HuH-7.5 (cell line): ENCODE results near the gene ANKRD44.

ENCODE experiments used
- DNase-seq: peaks from one replicate; pipeline ENCODE4 v3.0.0; 2011; ENCODE audit warnings: low spot score

ANKRD44 gene

DNA sequence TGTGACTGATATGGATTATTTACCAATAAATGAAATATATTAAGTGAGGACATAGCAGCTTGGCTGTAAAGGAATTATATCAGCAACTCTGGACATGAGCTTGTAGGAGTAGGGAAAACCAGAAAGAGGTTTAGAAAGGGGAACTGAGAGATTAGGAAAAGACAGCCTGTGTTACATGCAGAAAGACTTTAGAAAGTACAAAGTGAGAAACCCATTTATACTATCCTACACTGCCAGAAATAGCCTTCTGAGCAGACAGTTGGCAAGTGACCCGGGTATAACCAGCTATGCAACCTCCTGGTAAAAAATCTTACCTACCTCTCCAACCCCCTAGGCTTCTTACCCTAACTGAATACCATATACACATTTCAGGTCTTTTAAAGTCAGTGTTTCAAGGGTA, 134.1 kb downstream of the ANKRD44 start:
- DNase-seq: no peak

DNA sequence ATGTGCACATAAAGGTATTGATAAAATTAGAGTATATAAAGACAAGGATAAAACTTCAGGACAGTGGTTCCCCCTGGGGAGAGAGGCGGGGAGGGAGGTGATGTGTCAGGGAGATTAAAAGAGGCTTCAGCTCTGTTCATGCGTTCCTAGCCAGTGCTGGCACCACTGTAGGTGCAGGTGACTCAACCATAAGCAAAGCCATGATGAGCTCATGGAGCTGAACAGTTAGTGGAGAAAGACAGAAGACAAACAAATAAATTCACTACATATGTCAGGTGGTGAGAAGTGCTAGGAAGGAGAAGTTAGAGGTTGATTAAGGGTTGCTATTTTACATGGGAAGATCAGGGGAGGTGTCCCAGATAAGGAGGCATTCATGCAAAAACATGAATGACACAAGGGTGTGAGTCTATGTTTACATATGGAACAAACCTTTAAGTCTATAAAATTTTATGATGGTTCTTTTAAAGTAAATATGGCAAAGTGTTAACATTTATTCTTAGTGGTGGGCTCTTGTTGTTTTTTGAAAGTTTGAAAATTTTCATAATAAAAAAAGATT, 136.0 kb downstream of the ANKRD44 start:
- no peak for DNase-seq

- DNase-seq: no peak
Measured at GRCh38 chr2:197171582-197171981, 139.0 kb downstream of the ANKRD44 start.

GRCh38 chr2:197170208-197170607, 140.4 kb downstream of the ANKRD44 start:
- no peak for DNase-seq

DNA sequence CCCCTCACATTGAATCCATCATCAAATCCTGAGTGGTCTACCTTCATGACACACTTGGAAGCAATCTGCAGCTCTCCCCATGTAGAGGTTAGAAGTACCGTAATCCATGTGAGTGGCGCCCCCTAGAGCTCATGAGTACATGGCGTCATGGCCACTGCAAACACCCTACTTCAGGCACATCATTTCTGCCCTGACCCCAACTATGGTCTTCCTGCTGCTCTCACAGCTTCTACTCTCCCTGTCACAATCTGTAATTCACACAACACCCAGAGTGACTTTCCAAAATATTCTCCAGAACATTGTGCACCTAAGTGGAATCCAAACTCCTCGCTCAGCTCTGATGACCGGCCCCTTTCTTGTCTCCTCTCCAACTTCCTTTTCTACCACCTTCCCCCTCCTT, 141.9 kb downstream of the ANKRD44 start:
- peak; percentile 67 for DNase-seq

DNA sequence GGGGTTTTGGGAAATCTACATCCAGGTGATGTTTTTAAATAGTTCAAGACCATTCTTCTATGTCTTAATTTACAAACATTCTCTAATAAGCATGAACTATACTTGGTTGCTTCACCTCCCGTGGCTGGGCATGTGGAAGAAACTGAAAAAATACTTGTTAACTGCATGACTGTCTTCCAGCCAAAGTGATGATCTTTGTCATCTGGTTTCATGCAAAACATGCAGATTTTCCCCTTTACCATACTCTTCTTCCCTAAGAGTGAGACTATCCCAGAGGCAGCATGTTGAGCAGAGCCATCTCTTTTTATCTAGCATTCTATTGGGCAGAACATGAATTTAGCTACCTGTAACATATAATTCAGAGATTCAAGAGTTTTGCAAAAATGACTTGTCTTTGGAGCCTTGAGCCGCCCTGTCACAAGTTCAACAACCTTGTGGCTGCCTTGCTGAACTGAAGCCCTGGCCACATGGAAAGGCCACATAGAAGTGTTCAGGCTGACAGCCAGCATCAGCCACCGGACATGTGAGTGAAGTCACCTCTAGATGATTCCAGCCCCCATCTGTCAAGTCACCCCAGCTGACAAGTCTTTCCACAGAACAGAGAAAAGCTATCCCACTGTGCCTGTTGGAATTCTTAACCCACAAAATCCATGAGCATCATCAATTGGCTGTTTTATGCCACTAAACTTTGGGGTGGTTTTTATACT, 142.8 kb downstream of the ANKRD44 start:
- no peak for DNase-seq

GRCh38 chr2:197165020-197165419, 145.6 kb downstream of the ANKRD44 start:
- DNase-seq: no peak

GRCh38 chr2:197164141-197164754, 146.3 kb downstream of the ANKRD44 start:
- DNase-seq: no peak

DNA sequence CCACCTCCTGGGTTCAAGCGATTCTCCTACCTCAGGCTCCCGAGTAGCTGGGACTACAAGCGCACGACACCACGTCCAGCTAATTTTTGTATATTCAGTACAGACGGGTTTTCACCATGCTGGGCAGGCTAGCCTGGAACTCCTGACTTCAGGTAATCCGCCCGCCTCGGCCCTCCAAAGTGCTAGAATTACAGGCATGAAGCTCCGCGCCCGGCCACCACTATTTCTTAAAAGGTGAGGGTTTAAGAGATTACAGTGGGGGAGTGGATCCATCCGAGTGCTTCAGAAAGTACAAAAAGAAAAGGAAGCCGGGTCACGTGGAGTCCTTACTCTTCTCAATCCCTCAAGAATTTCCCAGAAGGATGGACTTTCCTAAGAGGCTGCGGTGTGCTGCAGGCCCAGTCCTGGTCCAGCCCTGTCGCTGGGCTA, 146.9 kb downstream of the ANKRD44 start:
- no peak for DNase-seq

- no peak for DNase-seq
Measured at GRCh38 chr2:197161774-197162173, 148.8 kb downstream of the ANKRD44 start.

DNA sequence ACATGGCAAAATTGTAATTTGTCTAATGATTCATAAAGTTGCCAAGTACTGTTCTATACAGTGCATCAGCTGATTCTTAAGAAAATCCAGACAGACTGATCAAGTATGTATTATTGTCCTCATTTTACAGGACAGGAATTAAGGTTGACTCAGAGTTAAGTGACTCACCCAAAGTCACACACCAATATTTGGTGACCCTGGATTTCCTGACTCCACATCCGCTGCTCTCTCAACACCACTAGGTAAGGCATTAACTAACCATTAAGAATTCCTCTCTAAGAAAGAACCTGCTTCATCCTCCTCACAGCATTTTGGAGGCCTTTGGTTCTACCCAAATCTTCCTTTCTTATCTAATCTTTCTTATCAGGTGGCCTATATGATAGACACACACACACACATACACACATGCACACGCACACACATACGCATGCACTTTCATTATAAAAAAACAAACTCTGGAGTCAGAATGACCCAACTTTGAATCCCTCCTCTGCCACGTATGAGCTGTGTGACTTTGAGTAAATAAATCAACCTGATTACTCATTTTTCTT, 150.8 kb downstream of the ANKRD44 start:
- DNase-seq: no peak

- peak; percentile 23 for DNase-seq
Measured at GRCh38 chr2:197158591-197159550, 151.7 kb downstream of the ANKRD44 start.

DNA sequence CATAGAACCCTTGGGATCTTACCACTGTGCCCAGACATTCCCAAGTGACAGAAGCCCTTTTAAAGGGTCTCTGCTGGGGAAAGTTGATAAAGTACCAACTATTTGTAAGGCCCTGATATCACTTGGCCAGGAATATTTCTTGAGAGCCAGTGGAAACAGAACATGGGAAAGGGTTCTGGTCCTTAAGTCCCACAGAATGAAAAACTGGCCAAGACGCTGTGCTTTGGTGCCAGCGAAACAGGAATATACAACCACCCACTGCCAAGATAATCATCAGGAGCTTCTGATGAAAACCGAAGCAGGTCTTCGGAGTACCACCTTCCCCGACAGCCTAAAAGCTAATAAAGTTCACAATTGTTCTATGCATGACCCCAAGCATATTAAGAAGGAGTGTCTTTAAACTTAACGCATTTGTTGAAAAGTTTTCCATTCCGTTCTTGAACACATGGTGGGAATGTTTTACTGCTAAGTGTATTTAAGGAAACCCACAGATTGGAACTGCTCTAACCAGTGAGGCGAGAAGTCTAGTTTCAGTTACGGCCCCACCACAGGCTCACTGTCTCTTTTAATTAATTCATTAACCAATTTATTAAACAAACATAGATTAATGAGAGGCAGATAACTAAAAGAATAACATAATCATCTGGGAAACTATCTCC, 152.6 kb downstream of the ANKRD44 start:
- no peak for DNase-seq

GRCh38 chr2:197156771-197157170, 153.8 kb downstream of the ANKRD44 start:
- no peak for DNase-seq

DNA sequence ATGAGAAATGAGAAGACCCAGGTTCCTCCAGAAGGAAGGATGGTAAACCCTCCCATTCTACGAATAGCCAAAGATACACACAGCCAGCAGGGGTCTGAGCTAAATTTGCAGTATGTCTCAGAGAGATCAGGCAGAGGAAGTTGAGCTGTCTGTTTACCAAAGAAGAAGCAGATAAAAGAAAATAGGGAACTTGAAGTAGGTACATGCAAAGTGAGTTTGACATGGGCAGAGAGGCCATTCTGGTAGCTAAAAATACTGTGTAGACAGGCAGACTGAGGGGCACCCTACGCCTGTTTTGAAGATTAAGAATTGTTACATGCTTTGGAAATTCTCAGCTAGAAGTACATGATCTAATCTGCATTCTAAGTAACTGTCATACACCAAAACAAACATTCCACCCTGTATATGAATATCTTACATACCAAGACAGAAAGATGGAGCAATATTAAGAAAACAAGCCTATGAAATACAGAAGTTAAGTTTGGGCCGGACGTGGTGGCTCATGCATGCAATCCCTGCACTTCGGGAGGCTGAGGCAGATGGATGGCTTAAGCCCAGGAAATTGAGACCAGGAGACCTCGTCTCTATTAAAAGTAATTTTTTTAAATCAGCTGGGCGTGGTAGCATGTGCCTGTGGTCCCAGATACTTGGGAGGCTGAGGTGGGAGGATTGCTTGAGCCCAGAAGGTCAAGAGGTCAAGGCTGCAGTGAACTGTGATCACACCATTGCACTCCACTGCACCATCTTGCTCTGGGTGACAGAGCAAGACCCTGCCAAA, 157.9 kb downstream of the ANKRD44 start:
- no peak for DNase-seq

- no peak for DNase-seq
Measured at GRCh38 chr2:197149546-197149945, 161.0 kb downstream of the ANKRD44 start.

GRCh38 chr2:197148401-197148800, 162.2 kb downstream of the ANKRD44 start:
- DNase-seq: no peak

- no peak for DNase-seq
Measured at GRCh38 chr2:197147942-197148341, 162.6 kb downstream of the ANKRD44 start.

GRCh38 chr2:197146995-197147394, 163.6 kb downstream of the ANKRD44 start:
- DNase-seq: no peak

DNA sequence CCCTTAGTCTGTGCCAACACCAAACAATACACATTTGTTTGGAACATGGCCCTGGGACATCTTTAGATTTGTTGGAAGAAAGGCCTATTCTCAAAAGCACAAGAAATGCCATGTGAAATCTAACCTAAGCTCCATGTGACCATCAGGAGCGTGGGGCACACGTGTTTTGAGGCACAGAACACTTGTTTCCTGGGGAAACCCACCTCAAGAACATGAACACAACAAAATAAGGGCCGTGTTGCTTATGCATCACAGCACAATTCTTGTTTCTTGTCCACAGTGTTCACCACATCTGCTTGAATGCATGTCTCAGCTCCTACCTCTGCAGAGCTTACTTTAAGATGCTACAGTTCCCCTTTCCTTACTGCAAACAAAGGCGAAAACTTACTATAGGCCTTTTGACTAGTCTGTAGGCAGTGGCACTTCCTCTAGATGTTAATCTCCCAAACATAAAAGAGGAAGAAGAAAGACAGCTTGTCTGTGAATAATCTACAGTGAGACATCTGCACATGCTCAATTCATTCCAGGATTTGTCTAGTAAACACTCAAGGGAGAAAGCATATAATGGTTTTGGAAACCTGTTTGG, 165.0 kb downstream of the ANKRD44 start:
- DNase-seq: no peak
